OCI-LY7 (cell line): ENCODE results near the gene ZNF581. TPM values are rescaled to one million over a fixed set of nuclear protein-coding genes. Genes with fewer than 3 reads are reported as not detected.
A peak's percentile ranks its signal among the peaks of the same experiment; 100 is the strongest.

Source experiments
- BruUV-seq: library from RNA; stranded (reverse); fragments of 400-500 nt; replicated peaks from 2 replicates; lab custom pipeline; 2021; lab: Mats Ljungman, UMichigan
- CTCF ChIA-PET: fragments of 300-600 bp; sonication (Branson Sonifier 250); formaldehyde crosslinking; loops from one replicate; lab custom pipeline; 2022; ENCODE audit warnings: antibody characterized with exemption; ENCODE audit not compliant: unreplicated experiment; lab: Charles Lee
- POLR2A ChIA-PET: fragments of 300-600 bp; sonication (Branson Sonifier 250); formaldehyde crosslinking; loops from one replicate; lab custom pipeline; 2022; ENCODE audit warnings: antibody characterized with exemption; lab: Charles Lee
- DNase-seq: peaks from one replicate; pipeline ENCODE4 v3.0.0-alpha.2; 2015; ENCODE audit warnings: low spot score
- H2AFZ ChIP-seq: fragments of 200-600 bp; sonication (generic), shearing (Covaris generic); 2 replicates; pipeline ENCODE4 v1.6.1; 2014; ENCODE audit warnings: mild to moderate bottlenecking, antibody characterized with exemption, low read length, moderate library complexity
- H3K27ac ChIP-seq: fragments of 200-600 bp; sonication (generic); 2 replicates; pipeline ENCODE4 v1.5.1; 2014; ENCODE audit warnings: mixed run types, low read depth, mild to moderate bottlenecking, moderate library complexity, low read length, inconsistent platforms; ENCODE audit not compliant: poor library complexity, severe bottlenecking
- H3K36me3 ChIP-seq: fragments of 200-600 bp; sonication (generic); 2 replicates; pipeline ENCODE4 v1.6.1; 2014; ENCODE audit warnings: mild to moderate bottlenecking, antibody characterized with exemption, low read length, moderate library complexity, mixed read lengths; ENCODE audit not compliant: insufficient read depth
- H3K4me1 ChIP-seq: fragments of 200-600 bp; sonication (generic); 2 replicates; pipeline ENCODE4 v1.5.1; 2014; ENCODE audit warnings: mild to moderate bottlenecking, low read length; ENCODE audit not compliant: insufficient read depth, poor library complexity, severe bottlenecking
- H3K4me2 ChIP-seq: fragments of 200-600 bp; sonication (generic); 2 replicates; pipeline ENCODE4 v1.6.1; 2014; ENCODE audit warnings: mild to moderate bottlenecking, low read length
- H3K4me3 ChIP-seq: fragments of 200-600 bp; sonication (generic); 2 replicates; pipeline ENCODE4 v1.5.1; 2014; ENCODE audit warnings: mild to moderate bottlenecking, low read depth, low read length; ENCODE audit not compliant: poor library complexity, severe bottlenecking
- H3K79me2 ChIP-seq: fragments of 200-600 bp; sonication (generic); 2 replicates; pipeline ENCODE4 v1.6.1; 2016; ENCODE audit warnings: low read depth, mild to moderate bottlenecking, low read length, moderate library complexity, mixed read lengths; ENCODE audit not compliant: insufficient read depth
- H3K9me2 ChIP-seq: fragments of 200-600 bp; sonication (generic); 2 replicates; pipeline ENCODE4 v1.6.1; 2016; ENCODE audit warnings: mild to moderate bottlenecking, low read length, mixed read lengths; ENCODE audit not compliant: insufficient read depth
- H3K9me3 ChIP-seq: fragments of 200-600 bp; sonication (generic); 2 replicates; pipeline ENCODE4 v1.6.1; 2014; ENCODE audit warnings: mild to moderate bottlenecking, mixed run types, low read length, mixed read lengths
- H4K20me1 ChIP-seq: fragments of 200-600 bp; sonication (generic); 2 replicates; pipeline ENCODE4 v1.6.1; 2014; ENCODE audit warnings: mild to moderate bottlenecking, antibody characterized with exemption, low read length, moderate library complexity, mixed read lengths; ENCODE audit not compliant: insufficient read depth
- CTCF ChIP-seq: fragments of 200-600 bp; sonication (generic); conservative IDR thresholded peaks from 2 replicates; pipeline ENCODE4 v1.5.1; 2014; ENCODE audit warnings: mild to moderate bottlenecking, antibody characterized with exemption, low read length, moderate library complexity, mixed read lengths
- EZH2phosphoT487 ChIP-seq: fragments of 200-600 bp; sonication (generic); IDR thresholded peaks from 2 replicates; pipeline ENCODE4 v1.6.1; 2018; ENCODE audit warnings: low read depth, borderline replicate concordance, mild to moderate bottlenecking, mixed run types, antibody characterized with exemption, low read length, moderate library complexity, mixed read lengths
- intact Hi-C: fragments of 100-400 bp; cut with micrococcal nuclease; formaldehyde crosslinking; loops from one replicate; pipeline ENCODE4 v1.10.0; 2022; ENCODE audit not compliant: unreplicated experiment
- total RNA-seq, 2 experiments: library from RNA; depleted of rRNA in 1 of 2; stranded (reverse); fragments of >200 nt in 1 of 2; shearing (Covaris generic) in 1 of 2; gene quantifications; 2 replicates each; pipeline ENCODE4 v1.2.3, GENCODE V29; 2014 to 2022

ZNF581 gene
- total RNA-seq, 2 experiments from 2014 or later: 39.7 to 44.5 TPM

- no peaks in the 10 kb centered on the region for H3K9me3 ChIP-seq
- TF ChIP-seq EZH2phosphoT487: no peak
- TF ChIP-seq CTCF: no peak
- ChIA-PET POLR2A (interaction anchor here (0.8 to 1.6 kb wide), 4 partner anchors 11 to 48 kb away, joined by 3 to 15 read pairs (median 6); partner anchors contain the start of gene ZNF784), CTCF (interaction anchor here (0.6 kb wide), 1 partner anchor 50 kb away, joined by 3 read pairs; no protein-coding TSS in a partner anchor)
- H3K27ac ChIP-seq: peak overlapping the region; percentile 94
- intact Hi-C loops: loop anchor here (1.0 to 2.0 kb wide), 2 partner anchors 18 to 44 kb away; partner anchors contain the start of genes ZNF579 and ZNF581
- BruUV-seq: no TSS peak
- no peaks in the 10 kb centered on the region for H3K79me2 ChIP-seq
- peak overlapping the region; percentile 66; the same call in 1 of the 2 replicates for H2AFZ ChIP-seq
- H3K9me2 ChIP-seq: no peaks in the 10 kb centered on the region
- peaks cover 25% of the 10 kb centered on the region for H3K36me3 ChIP-seq
- H3K4me1 ChIP-seq: peaks cover 26% of the 10 kb centered on the region
- H4K20me1 ChIP-seq: no peaks in the 10 kb centered on the region
- peak overlapping the region; percentile 74 for H3K4me3 ChIP-seq
- DNase-seq: peak; percentile 92
- H3K4me2 ChIP-seq: peak overlapping the region; percentile 70
Observed at GRCh38 chr19:55598719-55599467, 44.6 kb upstream of the ZNF581 start.

- no peaks in the 10 kb centered on the region for H4K20me1 ChIP-seq
- peaks cover 32% of the 10 kb centered on the region for H3K4me1 ChIP-seq
- peaks cover 24% of the 10 kb centered on the region for H3K36me3 ChIP-seq
- peak within 1 kb of the TSS; percentile 100 for H3K4me2 ChIP-seq
- no TSS peak for BruUV-seq
- peak; percentile 98 for DNase-seq
- ChIA-PET CTCF (no interaction called here), POLR2A (interaction anchor here (0.8 to 1.6 kb wide), 4 partner anchors 12 to 48 kb away, joined by 3 to 15 read pairs (median 6); partner anchors contain the start of gene ZNF784)
- no peaks in the 10 kb centered on the region for H3K9me2 ChIP-seq
- peak within 1 kb of the TSS; percentile 74 for H3K4me3 ChIP-seq
- H3K79me2 ChIP-seq: no peaks in the 10 kb centered on the region
- TF ChIP-seq EZH2phosphoT487: no peak
- TF ChIP-seq CTCF: no peak
- H3K27ac ChIP-seq: peak within 1 kb of the TSS; percentile 94
- intact Hi-C loops: loop anchor here (1.0 to 2.0 kb wide), 2 partner anchors 19 to 44 kb away; partner anchors contain the start of genes ZNF579 and ZNF581
- H2AFZ ChIP-seq: peak within 1 kb of the TSS; percentile 66
- no peaks in the 10 kb centered on the region for H3K9me3 ChIP-seq
Observed at GRCh38 chr19:55599468-55599841, 44.0 kb upstream of the ZNF581 start, which contains the start of gene FIZ1. Gene FIZ1, minus strand, starts transcription at chr19:55599517. Its CDS starts 1,652 bp downstream, at chr19:55597865.
